Measurements from ENCODE around the gene SFXN5. TPM values are rescaled to one million over a fixed set of nuclear protein-coding genes. Genes with fewer than 3 reads are reported as not detected.

Gene SFXN5
- total RNA-seq, 2 donors from 2014 or later, result 16.6 to 18.1 TPM

DNA sequence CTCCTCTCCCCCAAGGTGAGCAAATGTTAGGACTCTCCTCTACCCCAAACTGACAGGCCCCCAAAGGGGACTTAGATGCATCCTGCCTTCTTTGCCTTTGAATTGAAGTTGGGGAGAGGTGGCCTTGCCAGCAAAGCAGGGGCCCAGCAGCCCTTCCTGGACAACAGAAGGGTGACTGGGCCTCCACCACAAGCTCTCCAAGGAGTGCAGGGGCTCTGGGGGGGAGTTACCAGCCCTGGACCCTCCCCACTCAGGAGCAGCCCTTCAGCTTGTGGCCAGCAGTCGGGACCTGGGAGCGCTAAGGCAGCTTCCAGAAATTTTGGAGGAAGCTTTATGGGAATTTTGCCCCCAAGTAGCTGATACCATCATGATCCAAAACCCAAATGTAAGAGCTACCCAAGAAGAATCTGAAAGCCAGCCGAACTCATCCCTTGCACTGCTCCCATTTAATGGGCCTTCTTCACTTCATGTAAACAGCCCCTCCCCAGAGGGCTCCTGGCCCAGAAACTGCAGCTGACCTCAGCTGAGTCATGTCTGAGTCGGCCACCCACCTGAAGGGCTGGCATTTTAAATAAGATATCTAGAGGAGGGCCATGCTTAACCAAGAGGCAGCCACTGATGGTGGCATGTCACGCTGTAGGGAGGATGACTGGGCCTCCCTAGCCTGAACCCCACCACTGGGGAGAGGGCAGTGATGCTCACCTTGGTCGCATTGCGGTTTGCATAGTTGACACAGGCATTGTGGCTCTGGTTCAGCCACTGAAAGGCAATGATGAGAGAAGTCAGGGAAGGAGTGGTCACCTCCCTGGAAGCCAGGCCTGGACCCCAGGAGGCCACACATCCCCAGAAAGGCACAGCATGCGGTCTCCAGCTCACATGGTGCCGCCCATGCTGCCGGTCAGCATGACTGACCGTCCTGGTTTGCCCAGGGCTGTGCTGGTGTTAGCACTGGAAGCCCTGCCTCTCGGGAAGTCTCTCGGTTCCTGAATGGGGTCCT lies 71.5 kb downstream of the SFXN5 start:
- H3K4me3 ChIP-seq, result no peak overlapping the region
- peaks cover 0 to 8% of the 10 kb centered on the region in 2 donors for H3K4me1 ChIP-seq (ENCODE audit: control insufficient read depth in 1 of 2, low read depth in 2 of 2)
- H3K27ac ChIP-seq, result no peak overlapping the region
- no peaks in the 10 kb centered on the region for H3K36me3 ChIP-seq
- ATAC-seq (ENCODE audit: insufficient number of reproducible peaks, low FRiP score, low read depth) (no peak), DNase-seq (ENCODE audit: low spot score) (no peak)
- TF ChIP-seq, protein P1, sequence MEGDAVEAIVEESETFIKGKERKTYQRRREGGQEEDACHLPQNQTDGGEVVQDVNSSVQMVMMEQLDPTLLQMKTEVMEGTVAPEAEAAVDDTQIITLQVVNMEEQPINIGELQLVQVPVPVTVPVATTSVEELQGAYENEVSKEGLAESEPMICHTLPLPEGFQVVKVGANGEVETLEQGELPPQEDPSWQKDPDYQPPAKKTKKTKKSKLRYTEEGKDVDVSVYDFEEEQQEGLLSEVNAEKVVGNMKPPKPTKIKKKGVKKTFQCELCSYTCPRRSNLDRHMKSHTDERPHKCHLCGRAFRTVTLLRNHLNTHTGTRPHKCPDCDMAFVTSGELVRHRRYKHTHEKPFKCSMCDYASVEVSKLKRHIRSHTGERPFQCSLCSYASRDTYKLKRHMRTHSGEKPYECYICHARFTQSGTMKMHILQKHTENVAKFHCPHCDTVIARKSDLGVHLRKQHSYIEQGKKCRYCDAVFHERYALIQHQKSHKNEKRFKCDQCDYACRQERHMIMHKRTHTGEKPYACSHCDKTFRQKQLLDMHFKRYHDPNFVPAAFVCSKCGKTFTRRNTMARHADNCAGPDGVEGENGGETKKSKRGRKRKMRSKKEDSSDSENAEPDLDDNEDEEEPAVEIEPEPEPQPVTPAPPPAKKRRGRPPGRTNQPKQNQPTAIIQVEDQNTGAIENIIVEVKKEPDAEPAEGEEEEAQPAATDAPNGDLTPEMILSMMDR (IDR thresholded peaks at IDR 0.05), result no peak
- H3K9me3 ChIP-seq, result no peaks in the 10 kb centered on the region
- no peaks in the 10 kb centered on the region for H3K27me3 ChIP-seq (replicated peaks; ENCODE audit: insufficient read depth)

DNA sequence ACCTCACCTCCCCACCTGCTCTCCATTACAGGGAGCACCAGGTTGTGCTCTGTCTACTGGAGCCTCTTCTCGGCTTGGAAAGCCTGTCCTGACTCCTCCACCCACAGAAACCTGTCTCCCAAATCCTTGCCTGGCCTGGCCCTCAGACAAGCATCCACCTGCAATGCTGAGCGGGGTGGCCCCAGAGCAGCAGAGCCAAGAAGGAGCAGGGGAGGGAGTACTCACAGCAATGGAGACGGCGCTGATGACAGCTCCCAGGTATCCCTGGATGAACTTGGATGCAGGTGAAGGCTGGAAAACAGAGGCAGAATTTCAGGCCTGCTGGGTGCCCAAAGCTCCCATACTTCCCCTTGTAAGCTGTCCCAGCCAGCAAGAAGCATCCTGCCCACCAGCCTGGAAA lies 72.8 kb downstream of the SFXN5 start:
- no peaks in the 10 kb centered on the region for H3K9me3 ChIP-seq
- no peak overlapping the region for H3K4me3 ChIP-seq
- H3K36me3 ChIP-seq, result no peaks in the 10 kb centered on the region
- no peak for ATAC-seq (ENCODE audit: insufficient number of reproducible peaks, low FRiP score, low read depth)
- H3K4me1 ChIP-seq (ENCODE audit: control insufficient read depth in 1 of 2, low read depth in 2 of 2), result no peaks in the 10 kb centered on the region
- DNase-seq (ENCODE audit: low spot score), result no peak
- no peak overlapping the region for H3K27ac ChIP-seq
- TF ChIP-seq, protein P1 (IDR thresholded peaks at IDR 0.05), result no peak
- no peaks in the 10 kb centered on the region for H3K27me3 ChIP-seq (replicated peaks; ENCODE audit: insufficient read depth)

DNA sequence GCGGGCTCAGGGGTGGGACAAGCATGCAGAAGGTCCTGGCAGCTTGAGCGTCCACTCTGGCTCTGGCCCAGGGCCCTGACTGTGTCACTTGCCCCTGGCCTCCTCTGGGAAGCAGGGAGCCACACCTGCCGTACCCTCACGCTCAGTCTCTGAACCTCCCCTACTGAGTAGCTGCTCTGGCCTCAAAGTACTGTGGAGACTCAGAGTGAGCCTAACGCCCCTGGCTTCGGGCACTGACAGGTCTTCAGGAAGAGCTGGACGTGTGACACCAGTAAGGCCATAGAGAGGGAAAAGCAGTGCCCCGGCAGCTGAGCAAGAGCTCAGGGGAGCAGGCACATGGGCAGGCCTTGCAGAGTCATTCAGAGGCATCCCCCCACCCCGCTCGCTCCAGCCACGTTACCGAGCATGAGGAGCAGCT lies 73.3 kb downstream of the SFXN5 start:
- DNase-seq (ENCODE audit: low spot score) (no peak), ATAC-seq (ENCODE audit: insufficient number of reproducible peaks, low FRiP score, low read depth) (no peak)
- Histone ChIP-seq H3K4me3 (no peak overlapping the region), H3K27me3 (replicated peaks; ENCODE audit: insufficient read depth) (no peaks in the 10 kb centered on the region), H3K36me3 (no peaks in the 10 kb centered on the region), H3K9me3 (no peaks in the 10 kb centered on the region), H3K4me1 (ENCODE audit: control insufficient read depth in 1 of 2, low read depth in 2 of 2) (no peaks in the 10 kb centered on the region), H3K27ac (no peak overlapping the region)
- TF ChIP-seq, protein P1 (IDR thresholded peaks at IDR 0.05), result no peak

DNA sequence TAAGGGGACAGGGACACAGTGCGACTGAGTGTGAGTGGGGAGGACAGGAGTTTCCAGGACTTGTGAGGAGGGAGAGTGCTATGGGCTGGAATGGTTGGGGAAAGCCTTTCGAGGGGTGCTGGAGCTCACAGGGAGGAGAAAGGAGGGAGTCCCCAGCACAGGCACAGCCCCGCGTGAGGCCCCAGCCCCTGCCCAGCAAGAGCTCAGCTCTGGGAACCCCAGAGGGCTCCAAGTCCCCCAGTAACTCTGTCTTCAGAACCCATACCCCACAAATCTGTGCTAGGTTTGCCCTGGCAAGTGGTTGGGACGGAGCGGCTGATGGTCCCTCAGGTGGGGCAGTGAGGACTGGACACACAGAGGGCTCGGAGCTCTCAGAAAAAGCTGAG lies 75.4 kb downstream of the SFXN5 start:
- Histone ChIP-seq H3K27me3 (replicated peaks; ENCODE audit: insufficient read depth) (no peaks in the 10 kb centered on the region), H3K9me3 (no peaks in the 10 kb centered on the region), H3K4me1 (ENCODE audit: control insufficient read depth in 1 of 2, low read depth in 2 of 2) (no peaks in the 10 kb centered on the region), H3K36me3 (no peaks in the 10 kb centered on the region), H3K4me3 (no peak overlapping the region), H3K27ac (no peak overlapping the region)
- ATAC-seq (ENCODE audit: insufficient number of reproducible peaks, low FRiP score, low read depth) (no peak), DNase-seq (ENCODE audit: low spot score) (no peak)
- TF ChIP-seq, protein P1 (IDR thresholded peaks at IDR 0.05), result no peak

DNA sequence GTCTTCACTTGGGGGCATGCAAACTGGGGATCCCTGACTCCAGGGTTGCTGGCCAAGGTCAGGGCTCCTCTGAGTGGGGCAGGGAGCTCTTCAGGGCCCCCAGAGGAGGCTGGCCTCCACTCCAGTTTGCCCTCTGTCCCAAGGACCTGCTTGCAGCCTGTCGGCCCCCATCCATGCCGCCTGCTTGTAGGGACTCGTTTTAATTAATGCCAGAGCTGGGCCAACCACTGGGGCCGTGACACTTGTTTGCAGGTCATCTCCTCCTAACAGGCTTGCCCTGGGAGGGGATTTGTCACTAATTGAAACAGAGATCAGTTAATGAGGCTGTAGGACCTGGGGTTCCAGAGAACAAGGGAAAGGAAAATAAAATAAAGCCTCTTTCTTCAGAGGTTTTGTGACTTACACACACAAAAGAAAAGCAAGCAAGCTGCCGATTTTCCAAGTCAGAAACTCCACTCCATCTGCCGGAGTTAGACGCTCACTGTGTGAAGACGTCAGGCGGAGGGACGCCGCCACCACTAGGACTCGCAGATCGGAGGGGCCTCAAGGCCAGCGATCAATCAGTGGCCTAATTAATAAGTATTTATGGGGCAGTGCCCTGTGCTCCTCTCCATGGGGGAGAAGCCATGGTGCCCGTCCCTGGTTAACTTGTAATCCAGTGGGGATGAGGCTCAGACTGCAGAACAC lies 75.9 kb downstream of the SFXN5 start:
- H3K27me3 ChIP-seq (replicated peaks; ENCODE audit: insufficient read depth), result no peaks in the 10 kb centered on the region
- no peak for DNase-seq (ENCODE audit: low spot score)

More for the DNA sequence above, 75.9 kb downstream of the SFXN5 start:
- Histone ChIP-seq H3K4me1 (ENCODE audit: control insufficient read depth in 1 of 2, low read depth in 2 of 2) (peaks cover 0 to under 1% of the 10 kb centered on the region in 2 donors), H3K9me3 (no peaks in the 10 kb centered on the region), H3K36me3 (no peaks in the 10 kb centered on the region), H3K4me3 (no peak overlapping the region), H3K27ac (no peak overlapping the region)
- TF ChIP-seq, protein P1 (IDR thresholded peaks at IDR 0.05), result no peak
- no peak for ATAC-seq (ENCODE audit: insufficient number of reproducible peaks, low FRiP score, low read depth)
